Activated CD4-positive, CD25-positive, alpha-beta regulatory T cell treated with anti-CD3 and anti-CD28 coated beads, Interleukin-2, amount 50 U/mL, for 16 hours (primary cell): ENCODE data around the gene PRRC2A.

Source experiments
- DNase-seq: peaks from one replicate; pipeline ENCODE4 v3.0.0-alpha.2; 2020; ENCODE audit warnings: low read depth, low spot score

Gene PRRC2A

DNA sequence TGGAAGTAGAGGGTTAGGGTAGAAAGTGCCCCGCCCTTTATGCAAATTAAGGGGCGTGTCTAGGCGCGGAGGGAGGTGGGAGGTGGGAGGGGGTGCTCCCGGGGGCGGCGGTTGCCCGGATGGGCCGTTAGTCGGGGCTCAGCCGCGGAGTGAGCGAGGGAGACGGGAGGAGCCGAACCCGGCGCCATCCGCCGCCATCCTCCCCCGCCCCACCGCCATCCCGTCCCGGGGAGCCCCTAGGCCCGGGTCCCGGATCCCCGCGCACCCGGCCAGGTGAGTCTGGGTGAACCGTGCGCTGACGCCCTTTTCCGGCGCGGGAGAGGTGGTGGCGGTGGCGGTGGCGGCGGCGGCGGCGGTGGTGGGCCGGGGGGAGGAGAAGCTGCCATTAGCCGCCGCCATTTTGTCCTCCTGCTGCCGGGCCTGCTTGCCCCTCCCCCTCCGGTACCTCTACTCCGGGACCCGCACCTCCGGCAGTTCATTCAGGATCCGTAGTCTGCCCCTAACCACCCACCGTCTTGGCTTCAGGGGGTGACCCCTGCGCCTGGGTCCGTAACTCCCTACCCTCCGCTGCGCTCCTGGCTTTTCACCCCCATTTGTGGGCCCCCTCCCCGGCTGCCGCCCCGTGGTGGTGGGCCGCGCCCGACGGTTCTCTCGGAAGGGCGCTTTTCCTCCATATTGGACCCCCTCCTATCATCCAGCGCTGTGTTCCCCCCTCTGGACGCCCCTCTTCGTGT, at the start of gene PRRC2A:
Gene PRRC2A, plus strand, starts transcription at position 130 of the 734 bp plus-strand sequence. CDS start 2,075 bp downstream, outside the sequence.
- DNase-seq = no peak

DNA sequence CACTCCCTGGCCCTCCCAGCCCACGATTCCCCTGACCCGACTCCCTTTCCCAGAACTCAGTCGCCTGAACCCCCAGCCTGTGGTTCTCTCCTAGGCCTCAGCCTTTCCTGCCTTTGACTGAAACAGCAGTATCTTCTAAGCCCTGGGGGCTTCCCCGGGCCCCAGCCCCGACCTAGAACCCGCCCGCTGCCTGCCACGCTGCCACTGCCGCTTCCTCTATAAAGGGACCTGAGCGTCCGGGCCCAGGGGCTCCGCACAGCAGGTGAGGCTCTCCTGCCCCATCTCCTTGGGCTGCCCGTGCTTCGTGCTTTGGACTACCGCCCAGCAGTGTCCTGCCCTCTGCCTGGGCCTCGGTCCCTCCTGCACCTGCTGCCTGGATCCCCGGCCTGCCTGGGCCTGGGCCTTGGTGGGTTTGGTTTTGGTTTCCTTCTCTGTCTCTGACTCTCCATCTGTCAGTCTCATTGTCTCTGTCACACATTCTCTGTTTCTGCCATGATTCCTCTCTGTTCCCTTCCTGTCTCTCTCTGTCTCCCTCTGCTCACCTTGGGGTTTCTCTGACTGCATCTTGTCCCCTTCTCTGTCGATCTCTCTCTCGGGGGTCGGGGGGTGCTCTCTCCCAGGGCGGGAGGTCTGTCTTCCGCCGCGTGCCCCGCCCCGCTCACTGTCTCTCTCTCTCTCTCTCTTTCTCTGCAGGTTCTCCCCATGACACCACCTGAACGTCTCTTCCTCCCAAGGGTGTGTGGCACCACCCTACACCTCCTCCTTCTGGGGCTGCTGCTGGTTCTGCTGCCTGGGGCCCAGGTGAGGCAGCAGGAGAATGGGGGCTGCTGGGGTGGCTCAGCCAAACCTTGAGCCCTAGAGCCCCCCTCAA, 48.2 kb upstream of the PRRC2A start, which contains the start of gene LTA:
Gene LTA, plus strand, starts transcription at position 249 of the 871 bp plus-strand sequence. Its CDS starts 454 bp downstream, at position 703.
- peak; percentile 52 for DNase-seq

DNA sequence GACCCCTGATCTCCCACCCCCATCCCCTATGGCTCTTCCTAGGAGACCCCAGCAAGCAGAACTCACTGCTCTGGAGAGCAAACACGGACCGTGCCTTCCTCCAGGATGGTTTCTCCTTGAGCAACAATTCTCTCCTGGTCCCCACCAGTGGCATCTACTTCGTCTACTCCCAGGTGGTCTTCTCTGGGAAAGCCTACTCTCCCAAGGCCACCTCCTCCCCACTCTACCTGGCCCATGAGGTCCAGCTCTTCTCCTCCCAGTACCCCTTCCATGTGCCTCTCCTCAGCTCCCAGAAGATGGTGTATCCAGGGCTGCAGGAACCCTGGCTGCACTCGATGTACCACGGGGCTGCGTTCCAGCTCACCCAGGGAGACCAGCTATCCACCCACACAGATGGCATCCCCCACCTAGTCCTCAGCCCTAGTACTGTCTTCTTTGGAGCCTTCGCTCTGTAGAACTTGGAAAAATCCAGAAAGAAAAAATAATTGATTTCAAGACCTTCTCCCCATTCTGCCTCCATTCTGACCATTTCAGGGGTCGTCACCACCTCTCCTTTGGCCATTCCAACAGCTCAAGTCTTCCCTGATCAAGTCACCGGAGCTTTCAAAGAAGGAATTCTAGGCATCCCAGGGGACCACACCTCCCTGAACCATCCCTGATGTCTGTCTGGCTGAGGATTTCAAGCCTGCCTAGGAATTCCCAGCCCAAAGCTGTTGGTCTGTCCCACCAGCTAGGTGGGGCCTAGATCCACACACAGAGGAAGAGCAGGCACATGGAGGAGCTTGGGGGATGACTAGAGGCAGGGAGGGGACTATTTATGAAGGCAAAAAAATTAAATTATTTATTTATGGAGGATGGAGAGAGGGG, 47.0 kb upstream of the PRRC2A start:
- no peak for DNase-seq

DNA sequence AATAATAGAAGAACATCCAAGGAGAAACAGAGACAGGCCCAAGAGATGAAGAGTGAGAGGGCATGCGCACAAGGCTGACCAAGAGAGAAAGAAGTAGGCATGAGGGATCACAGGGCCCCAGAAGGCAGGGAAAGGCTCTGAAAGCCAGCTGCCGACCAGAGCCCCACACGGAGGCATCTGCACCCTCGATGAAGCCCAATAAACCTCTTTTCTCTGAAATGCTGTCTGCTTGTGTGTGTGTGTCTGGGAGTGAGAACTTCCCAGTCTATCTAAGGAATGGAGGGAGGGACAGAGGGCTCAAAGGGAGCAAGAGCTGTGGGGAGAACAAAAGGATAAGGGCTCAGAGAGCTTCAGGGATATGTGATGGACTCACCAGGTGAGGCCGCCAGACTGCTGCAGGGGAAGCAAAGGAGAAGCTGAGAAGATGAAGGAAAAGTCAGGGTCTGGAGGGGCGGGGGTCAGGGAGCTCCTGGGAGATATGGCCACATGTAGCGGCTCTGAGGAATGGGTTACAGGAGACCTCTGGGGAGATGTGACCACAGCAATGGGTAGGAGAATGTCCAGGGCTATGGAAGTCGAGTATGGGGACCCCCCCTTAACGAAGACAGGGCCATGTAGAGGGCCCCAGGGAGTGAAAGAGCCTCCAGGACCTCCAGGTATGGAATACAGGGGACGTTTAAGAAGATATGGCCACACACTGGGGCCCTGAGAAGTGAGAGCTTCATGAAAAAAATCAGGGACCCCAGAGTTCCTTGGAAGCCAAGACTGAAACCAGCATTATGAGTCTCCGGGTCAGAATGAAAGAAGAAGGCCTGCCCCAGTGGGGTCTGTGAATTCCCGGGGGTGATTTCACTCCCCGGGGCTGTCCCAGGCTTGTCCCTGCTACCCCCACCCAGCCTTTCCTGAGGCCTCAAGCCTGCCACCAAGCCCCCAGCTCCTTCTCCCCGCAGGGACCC, 46.1 kb upstream of the PRRC2A start:
- no peak for DNase-seq

DNA sequence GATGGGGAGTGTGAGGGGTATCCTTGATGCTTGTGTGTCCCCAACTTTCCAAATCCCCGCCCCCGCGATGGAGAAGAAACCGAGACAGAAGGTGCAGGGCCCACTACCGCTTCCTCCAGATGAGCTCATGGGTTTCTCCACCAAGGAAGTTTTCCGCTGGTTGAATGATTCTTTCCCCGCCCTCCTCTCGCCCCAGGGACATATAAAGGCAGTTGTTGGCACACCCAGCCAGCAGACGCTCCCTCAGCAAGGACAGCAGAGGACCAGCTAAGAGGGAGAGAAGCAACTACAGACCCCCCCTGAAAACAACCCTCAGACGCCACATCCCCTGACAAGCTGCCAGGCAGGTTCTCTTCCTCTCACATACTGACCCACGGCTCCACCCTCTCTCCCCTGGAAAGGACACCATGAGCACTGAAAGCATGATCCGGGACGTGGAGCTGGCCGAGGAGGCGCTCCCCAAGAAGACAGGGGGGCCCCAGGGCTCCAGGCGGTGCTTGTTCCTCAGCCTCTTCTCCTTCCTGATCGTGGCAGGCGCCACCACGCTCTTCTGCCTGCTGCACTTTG, 45.1 kb upstream of the PRRC2A start, which contains the start of gene TNF:
Gene TNF, plus strand, starts transcription at position 231 of the 567 bp plus-strand sequence. Its CDS starts 177 bp downstream, at position 408.
- DNase-seq = peak; percentile 68

DNA sequence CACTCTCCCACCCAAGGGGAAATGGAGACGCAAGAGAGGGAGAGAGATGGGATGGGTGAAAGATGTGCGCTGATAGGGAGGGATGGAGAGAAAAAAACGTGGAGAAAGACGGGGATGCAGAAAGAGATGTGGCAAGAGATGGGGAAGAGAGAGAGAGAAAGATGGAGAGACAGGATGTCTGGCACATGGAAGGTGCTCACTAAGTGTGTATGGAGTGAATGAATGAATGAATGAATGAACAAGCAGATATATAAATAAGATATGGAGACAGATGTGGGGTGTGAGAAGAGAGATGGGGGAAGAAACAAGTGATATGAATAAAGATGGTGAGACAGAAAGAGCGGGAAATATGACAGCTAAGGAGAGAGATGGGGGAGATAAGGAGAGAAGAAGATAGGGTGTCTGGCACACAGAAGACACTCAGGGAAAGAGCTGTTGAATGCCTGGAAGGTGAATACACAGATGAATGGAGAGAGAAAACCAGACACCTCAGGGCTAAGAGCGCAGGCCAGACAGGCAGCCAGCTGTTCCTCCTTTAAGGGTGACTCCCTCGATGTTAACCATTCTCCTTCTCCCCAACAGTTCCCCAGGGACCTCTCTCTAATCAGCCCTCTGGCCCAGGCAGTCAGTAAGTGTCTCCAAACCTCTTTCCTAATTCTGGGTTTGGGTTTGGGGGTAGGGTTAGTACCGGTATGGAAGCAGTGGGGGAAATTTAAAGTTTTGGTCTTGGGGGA, 44.4 kb upstream of the PRRC2A start:
- DNase-seq = no peak

DNA sequence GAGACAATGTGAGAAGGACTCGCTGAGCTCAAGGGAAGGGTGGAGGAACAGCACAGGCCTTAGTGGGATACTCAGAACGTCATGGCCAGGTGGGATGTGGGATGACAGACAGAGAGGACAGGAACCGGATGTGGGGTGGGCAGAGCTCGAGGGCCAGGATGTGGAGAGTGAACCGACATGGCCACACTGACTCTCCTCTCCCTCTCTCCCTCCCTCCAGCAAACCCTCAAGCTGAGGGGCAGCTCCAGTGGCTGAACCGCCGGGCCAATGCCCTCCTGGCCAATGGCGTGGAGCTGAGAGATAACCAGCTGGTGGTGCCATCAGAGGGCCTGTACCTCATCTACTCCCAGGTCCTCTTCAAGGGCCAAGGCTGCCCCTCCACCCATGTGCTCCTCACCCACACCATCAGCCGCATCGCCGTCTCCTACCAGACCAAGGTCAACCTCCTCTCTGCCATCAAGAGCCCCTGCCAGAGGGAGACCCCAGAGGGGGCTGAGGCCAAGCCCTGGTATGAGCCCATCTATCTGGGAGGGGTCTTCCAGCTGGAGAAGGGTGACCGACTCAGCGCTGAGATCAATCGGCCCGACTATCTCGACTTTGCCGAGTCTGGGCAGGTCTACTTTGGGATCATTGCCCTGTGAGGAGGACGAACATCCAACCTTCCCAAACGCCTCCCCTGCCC, 43.5 kb upstream of the PRRC2A start:
- DNase-seq = no peak

DNA sequence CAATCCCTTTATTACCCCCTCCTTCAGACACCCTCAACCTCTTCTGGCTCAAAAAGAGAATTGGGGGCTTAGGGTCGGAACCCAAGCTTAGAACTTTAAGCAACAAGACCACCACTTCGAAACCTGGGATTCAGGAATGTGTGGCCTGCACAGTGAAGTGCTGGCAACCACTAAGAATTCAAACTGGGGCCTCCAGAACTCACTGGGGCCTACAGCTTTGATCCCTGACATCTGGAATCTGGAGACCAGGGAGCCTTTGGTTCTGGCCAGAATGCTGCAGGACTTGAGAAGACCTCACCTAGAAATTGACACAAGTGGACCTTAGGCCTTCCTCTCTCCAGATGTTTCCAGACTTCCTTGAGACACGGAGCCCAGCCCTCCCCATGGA, 42.9 kb upstream of the PRRC2A start:
- DNase-seq = no peak

DNA sequence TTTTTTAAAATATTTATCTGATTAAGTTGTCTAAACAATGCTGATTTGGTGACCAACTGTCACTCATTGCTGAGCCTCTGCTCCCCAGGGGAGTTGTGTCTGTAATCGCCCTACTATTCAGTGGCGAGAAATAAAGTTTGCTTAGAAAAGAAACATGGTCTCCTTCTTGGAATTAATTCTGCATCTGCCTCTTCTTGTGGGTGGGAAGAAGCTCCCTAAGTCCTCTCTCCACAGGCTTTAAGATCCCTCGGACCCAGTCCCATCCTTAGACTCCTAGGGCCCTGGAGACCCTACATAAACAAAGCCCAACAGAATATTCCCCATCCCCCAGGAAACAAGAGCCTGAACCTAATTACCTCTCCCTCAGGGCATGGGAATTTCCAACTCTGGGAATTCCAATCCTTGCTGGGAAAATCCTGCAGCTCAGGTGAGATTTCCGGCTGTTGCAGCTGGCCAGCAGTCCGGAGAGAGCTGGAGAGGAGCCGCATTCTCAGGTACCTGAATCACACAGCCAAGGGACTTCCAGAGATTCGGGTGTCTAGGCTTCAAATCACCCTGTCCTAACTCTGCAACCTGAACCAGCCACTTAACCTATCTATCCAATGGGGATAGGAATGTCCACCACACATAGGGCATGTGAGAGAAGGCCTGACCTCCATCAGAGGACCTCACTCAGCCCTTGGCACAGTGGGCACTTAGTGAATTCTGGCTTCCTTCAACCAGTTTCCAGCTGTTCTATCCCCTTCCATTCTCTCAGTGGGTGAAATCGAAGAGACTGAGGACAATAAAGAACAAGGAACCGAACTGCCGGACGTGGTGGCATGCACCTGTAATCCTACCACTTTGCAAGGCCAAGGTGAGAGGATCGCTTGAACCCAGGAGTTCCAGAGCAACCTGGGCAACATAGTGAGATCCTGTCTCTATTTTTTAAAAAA, 42.1 kb upstream of the PRRC2A start:
- DNase-seq = no peak

DNA sequence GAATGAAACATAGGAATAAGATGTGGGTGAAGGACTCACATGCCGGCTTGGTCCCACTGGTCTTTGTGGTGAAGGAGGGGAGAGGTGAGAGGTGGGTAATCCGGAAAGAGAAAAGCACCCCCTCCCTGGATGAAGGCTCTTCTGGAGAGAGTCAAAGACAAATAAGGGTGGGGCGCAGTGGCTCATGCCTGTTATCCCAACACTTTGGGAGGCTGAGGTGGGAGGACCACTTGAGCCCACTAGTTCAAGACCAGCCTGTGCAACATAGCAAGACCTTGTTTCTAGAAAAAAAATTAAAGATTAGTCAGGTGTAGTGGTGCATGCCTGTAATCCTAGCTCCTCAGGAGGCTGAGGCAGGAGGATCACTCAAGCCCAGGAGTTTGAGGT, 41.4 kb upstream of the PRRC2A start:
- DNase-seq = no peak

DNA sequence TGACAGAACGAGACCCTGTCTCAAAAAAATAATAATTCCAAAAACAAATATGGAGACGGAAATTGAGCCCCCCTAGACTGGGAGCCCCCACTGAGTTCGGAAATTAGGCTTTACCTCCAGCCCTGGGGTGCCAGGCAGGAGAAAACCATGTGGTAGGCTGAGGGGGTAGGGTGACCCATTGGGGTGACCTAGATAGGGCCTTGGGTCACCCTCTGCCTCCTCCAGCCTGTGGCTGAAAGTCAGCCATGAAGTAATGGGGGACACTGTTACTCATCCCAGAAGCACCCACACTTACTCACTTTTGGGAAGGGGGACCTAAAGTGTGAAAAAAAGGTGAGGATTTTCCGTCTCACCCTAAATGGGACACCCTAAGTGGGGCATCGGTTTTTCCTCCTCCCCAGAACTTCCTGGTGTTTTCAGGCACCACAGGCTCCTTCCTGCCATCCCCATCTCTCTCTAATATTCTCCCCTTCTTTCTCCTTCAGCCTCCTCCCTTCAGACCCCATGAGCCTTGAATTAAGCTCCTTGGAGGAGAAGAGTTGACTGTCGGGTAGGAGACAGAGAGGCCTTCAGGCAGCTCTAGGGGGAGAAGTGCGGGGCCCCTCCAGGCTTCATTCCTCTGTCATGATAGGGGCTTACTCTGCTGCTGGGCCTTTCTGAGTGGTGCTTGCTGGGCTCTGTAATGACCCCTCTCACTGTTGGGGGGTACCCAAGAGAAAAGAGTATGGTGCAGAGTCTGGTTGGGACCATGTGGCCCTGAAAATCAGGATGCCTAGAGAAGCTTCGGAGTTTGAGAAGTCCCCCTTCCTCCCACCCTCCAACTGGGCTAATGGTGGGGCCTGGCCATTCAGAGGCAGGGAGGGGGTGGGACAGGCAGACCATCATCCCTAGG, 40.7 kb upstream of the PRRC2A start:
- no peak for DNase-seq

DNA sequence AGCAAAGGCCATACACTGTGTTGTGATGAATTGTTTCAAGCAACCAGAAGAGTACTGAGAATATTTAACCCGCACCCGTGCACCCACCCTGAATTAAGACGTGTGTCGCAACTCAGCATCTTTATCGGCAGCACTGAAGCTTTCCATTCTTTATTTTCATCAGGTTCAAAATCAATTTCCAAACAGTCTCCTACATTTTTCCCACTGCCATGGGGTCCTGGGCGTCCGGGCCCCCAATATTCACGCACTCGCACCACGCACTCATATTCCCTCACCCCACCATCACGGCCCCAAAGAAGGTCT, 40.1 kb upstream of the PRRC2A start:
- no peak for DNase-seq

DNA sequence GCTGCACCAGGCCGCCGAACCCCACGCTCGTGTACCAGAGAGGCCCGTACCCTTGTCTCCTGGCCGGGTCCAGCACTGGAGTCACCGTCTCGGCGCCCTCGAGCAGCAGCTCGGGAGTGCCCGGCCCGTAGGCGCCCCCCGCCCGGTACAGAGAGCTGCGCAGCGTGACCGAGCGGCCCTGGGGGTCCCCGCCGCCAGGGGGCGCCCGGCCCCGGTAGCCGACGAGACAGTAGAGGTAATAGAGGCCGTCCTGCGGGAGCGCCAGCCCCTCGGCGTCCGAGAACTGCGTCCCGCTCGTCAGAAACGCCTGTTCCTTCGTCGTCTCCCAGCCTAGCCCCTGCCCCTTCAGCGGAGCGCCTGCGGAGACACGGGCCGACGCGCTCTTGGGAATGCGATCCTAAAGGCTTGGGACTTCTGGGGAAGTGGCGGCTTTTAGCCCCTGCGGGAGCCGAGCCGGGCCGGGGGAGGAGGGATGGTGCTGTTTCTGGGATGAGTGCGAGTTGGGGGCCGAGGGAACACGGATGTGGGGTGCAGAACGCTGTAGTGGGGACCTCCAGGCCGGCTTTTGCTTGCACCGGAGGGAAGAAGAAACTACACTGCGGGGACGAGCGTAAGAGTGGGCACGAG, 39.6 kb upstream of the PRRC2A start:
- peak; percentile 79 for DNase-seq

DNA sequence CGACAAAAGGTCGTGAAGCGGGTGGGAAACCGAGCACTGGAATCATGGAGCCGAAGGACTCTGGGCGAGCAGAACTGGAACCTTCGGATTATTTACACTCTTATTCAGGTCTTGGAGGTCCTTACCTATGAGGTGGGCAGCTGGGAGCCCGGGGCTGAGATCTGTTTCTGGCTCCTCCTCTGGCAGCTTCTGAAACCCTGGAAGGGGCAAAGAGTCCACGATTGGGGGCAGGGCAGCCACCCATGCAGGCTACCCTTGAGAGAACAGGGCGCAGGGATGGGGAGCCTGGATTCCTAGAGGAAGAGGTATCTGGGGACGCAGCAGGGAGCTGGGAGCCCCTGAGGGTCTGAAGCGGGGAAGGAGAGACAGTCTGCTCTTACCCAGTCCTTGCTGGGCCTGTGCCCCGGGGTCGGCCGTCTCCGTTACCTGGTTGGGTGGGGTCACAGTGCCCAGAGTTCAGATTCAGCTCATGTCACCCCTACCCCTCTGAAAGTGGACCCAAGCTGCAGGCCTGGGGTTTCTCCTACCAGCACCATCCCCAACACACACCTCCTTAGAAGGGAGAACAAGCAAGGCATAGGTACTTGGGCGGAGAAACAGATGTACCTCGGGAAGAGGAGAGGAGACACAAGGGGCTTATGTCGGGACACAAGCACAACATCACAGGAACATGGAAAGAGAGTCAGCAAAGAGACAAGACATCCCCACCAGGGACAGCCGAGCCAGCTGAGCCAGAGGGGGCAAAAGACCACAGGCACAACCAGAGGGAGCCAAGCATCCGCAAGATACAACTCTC, 38.9 kb upstream of the PRRC2A start:
- DNase-seq = no peak

DNA sequence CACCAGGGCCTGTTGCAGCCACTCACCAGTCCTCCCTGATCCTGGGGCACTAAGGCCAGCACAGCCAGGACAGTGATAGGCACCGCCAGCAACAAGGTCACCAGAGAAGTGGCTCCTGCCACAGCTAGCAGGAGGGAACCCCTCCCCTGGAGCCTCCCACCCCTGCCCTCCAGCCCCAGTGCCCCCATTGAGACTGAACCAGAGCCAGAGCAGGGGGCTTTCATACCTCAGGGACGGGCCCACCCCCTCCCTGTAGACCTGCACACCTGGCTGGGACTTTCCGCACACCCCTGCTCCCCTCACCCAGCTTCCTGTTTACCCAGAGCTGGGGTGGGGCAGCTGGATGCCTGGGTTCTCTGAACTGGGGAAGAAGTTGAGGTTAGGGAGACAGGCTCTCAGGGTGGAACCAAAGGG, 38.3 kb upstream of the PRRC2A start, which contains the start of gene LTB:
Gene LTB, minus strand, starts transcription at position 195 of the 414 bp plus-strand sequence. Its CDS starts 7 bp downstream, at position 188.
- DNase-seq = peak; percentile 51
